Bronchial epithelial cell (primary cell): Measurements from ENCODE around the gene ATP6V1D. TPM values are rescaled to one million over a fixed set of nuclear protein-coding genes. Genes with fewer than 3 reads are reported as not detected.

Source experiments
- DNase-seq: peaks from one replicate; pipeline ENCODE4 v3.0.0-alpha.2; 2010; ENCODE audit warnings: low read depth
- FAIRE-seq: peaks from 2 replicates; lab custom pipeline; 2011; peaks lifted over from hg19 to GRCh38; lab: Jason Lieb, UNC
- H3K27me3 ChIP-seq: 2 replicates; pipeline ENCODE4 v1.5.1; 2011; ENCODE audit warnings: low read length; ENCODE audit not compliant: control insufficient read depth, insufficient read depth
- H3K36me3 ChIP-seq: 2 replicates; pipeline ENCODE4 v1.5.1; 2011; ENCODE audit warnings: low read length; ENCODE audit not compliant: control insufficient read depth, insufficient read depth
- H3K4me3 ChIP-seq: 2 replicates; pipeline ENCODE4 v1.5.1; 2011; ENCODE audit warnings: mild to moderate bottlenecking, low read depth, low read length, control low read depth
- CTCF ChIP-seq: IDR thresholded peaks from 2 replicates; pipeline ENCODE4 v1.5.1; 2011; ENCODE audit warnings: mild to moderate bottlenecking, moderate library complexity, low read length, control low read depth, inconsistent platforms; ENCODE audit not compliant: insufficient read depth, severe bottlenecking
- total RNA-seq: library from RNA; depleted of rRNA; stranded (reverse); fragments of >200 nt; gene quantifications from 2 replicates; pipeline ENCODE4 v1.2.1, GENCODE V29; 2014

Gene ATP6V1D
- total RNA-seq, 1 donor from 2014 or later, result 126 TPM

- FAIRE-seq, result no peak
- Histone ChIP-seq H3K27me3 (no peaks in the 10 kb centered on the region), H3K36me3 (peaks cover 19% of the 10 kb centered on the region), H3K4me3 (no peak overlapping the region)
- DNase-seq, result no peak
- no peak for TF ChIP-seq CTCF
Measured at GRCh38 chr14:67395876-67396189, 36.2 kb upstream of the ATP6V1D start.

- FAIRE-seq (no peak), DNase-seq (no peak)
- H3K27me3 ChIP-seq, result no peaks in the 10 kb centered on the region
- no peak overlapping the region for H3K4me3 ChIP-seq
- peaks cover 22% of the 10 kb centered on the region for H3K36me3 ChIP-seq
- TF ChIP-seq CTCF, result no peak
Measured at GRCh38 chr14:67395086-67395875, 35.7 kb upstream of the ATP6V1D start.

GRCh38 chr14:67393689-67394088 lies 34.1 kb upstream of the ATP6V1D start:
- no peak for TF ChIP-seq CTCF
- Histone ChIP-seq H3K27me3 (no peaks in the 10 kb centered on the region), H3K36me3 (peaks cover 22% of the 10 kb centered on the region), H3K4me3 (no peak overlapping the region)
- no peak for FAIRE-seq
- DNase-seq, result no peak

- no peak for DNase-seq
- H3K36me3 ChIP-seq, result peaks cover 23% of the 10 kb centered on the region
- H3K4me3 ChIP-seq, result no peak overlapping the region
- FAIRE-seq, result no peak
- TF ChIP-seq CTCF, result no peak
- H3K27me3 ChIP-seq, result no peaks in the 10 kb centered on the region
Measured at GRCh38 chr14:67392800-67393199, 33.2 kb upstream of the ATP6V1D start.

- peaks cover 18% of the 10 kb centered on the region for H3K36me3 ChIP-seq
- DNase-seq, result no peak
- TF ChIP-seq CTCF, result no peak
- H3K27me3 ChIP-seq, result no peaks in the 10 kb centered on the region
- no peak for FAIRE-seq
- H3K4me3 ChIP-seq, result no peak overlapping the region
Measured at GRCh38 chr14:67392123-67392522, 32.5 kb upstream of the ATP6V1D start.

- no peak for DNase-seq
- Histone ChIP-seq H3K36me3 (peaks cover 18% of the 10 kb centered on the region), H3K4me3 (no peak overlapping the region), H3K27me3 (no peaks in the 10 kb centered on the region)
- FAIRE-seq, result peak; percentile 13
- TF ChIP-seq CTCF, result no peak
Measured at GRCh38 chr14:67391268-67391667, 31.7 kb upstream of the ATP6V1D start.
